Mesenchymal stem cell (in vitro differentiated cells and primary cell): Measurements from ENCODE around the gene CHCHD6.
A peak's percentile ranks its signal among the peaks of the same experiment; 100 is the strongest.

Experiments used
- DNase-seq: peaks from one replicate; pipeline ENCODE4 v3.0.0-alpha.2; 2013
- H2AFZ ChIP-seq: one replicate; pipeline ENCODE4 v1.6.1; 2013; ENCODE audit warnings: low read depth, mild to moderate bottlenecking, control low read depth, inconsistent platforms, low read length, moderate library complexity
- H2AK5ac ChIP-seq: 2 replicates; pipeline ENCODE4 v1.6.1; 2013; ENCODE audit warnings: low read length, moderate library complexity, mild to moderate bottlenecking, inconsistent platforms; ENCODE audit not compliant: severe bottlenecking
- H2BK120ac ChIP-seq: one replicate; pipeline ENCODE4 v1.6.1; 2013; ENCODE audit warnings: low read depth, mild to moderate bottlenecking, inconsistent platforms, low read length, moderate library complexity
- H2BK12ac ChIP-seq, 2 experiments: one replicate each; pipeline ENCODE4 v1.6.1; 2013; ENCODE audit warnings: inconsistent platforms in 2 of 2, low read length in 2 of 2, mild to moderate bottlenecking in 2 of 2, moderate library complexity in 2 of 2, control low read depth in 1 of 2
- H2BK15ac ChIP-seq: one replicate; pipeline ENCODE4 v1.6.1; 2013; ENCODE audit warnings: mild to moderate bottlenecking, low read depth, inconsistent platforms; ENCODE audit not compliant: poor library complexity, severe bottlenecking
- H2BK5ac ChIP-seq: 2 replicates; pipeline ENCODE4 v1.6.1; 2013; ENCODE audit warnings: low read depth, mild to moderate bottlenecking, low read length, control low read depth, inconsistent platforms; ENCODE audit not compliant: poor library complexity, severe bottlenecking
- H3K14ac ChIP-seq, 2 experiments: one replicate each; pipeline ENCODE4 v1.6.1; 2013; ENCODE audit warnings: inconsistent platforms in 2 of 2, low read length in 2 of 2, control low read depth in 1 of 2, mild to moderate bottlenecking in 1 of 2, moderate library complexity in 1 of 2
- H3K18ac ChIP-seq, 2 experiments: one replicate each; pipeline ENCODE4 v1.6.1; 2013; ENCODE audit warnings: inconsistent platforms in 2 of 2, low read length in 2 of 2, control low read depth in 1 of 2, low read depth in 1 of 2, mild to moderate bottlenecking in 1 of 2
- H3K23ac ChIP-seq, 2 experiments: one replicate each; pipeline ENCODE4 v1.6.1; 2013; ENCODE audit warnings: inconsistent platforms in 2 of 2, low read length in 2 of 2, mild to moderate bottlenecking in 2 of 2, moderate library complexity in 2 of 2, control low read depth in 1 of 2
- H3K27ac ChIP-seq: 2 replicates; pipeline ENCODE4 v1.5.1; 2013; ENCODE audit warnings: mild to moderate bottlenecking, moderate library complexity, low read length, control low read depth, inconsistent platforms; ENCODE audit not compliant: poor library complexity, severe bottlenecking
- H3K27me3 ChIP-seq, 2 experiments: 2 replicates each; pipeline versions ENCODE4 v1.6.1 to v1.7.0; 2013; ENCODE audit warnings: low read length in 2 of 2, mild to moderate bottlenecking in 2 of 2, moderate library complexity in 2 of 2, control low read depth in 1 of 2, inconsistent platforms in 1 of 2; ENCODE audit not compliant: control insufficient read depth in 1 of 2, insufficient read depth in 1 of 2
- H3K36me3 ChIP-seq, 2 experiments: 2 replicates each; pipeline versions ENCODE4 v1.6.1 to v1.7.0; 2013; ENCODE audit warnings: low read length in 2 of 2, control low read depth in 1 of 2, inconsistent platforms in 1 of 2, low read depth in 1 of 2, mild to moderate bottlenecking in 1 of 2; ENCODE audit not compliant: insufficient read depth in 2 of 2, control insufficient read depth in 1 of 2
- H3K4ac ChIP-seq, 2 experiments: one replicate each; pipeline ENCODE4 v1.6.1; 2013; ENCODE audit warnings: inconsistent platforms in 2 of 2, low read length in 2 of 2, mild to moderate bottlenecking in 2 of 2, moderate library complexity in 2 of 2, control low read depth in 1 of 2, low read depth in 1 of 2
- H3K4me1 ChIP-seq: 2 replicates; pipeline ENCODE4 v1.6.1; 2013; ENCODE audit warnings: low read depth, low read length, control low read depth; ENCODE audit not compliant: control insufficient read depth, insufficient read depth
- H3K4me2 ChIP-seq: 2 replicates; pipeline ENCODE4 v1.6.1; 2013; ENCODE audit warnings: low read length, mild to moderate bottlenecking, inconsistent platforms; ENCODE audit not compliant: poor library complexity, severe bottlenecking
- H3K4me3 ChIP-seq, 2 experiments: 2 replicates each; pipeline versions ENCODE4 v1.5.1 to v1.7.0; 2013; ENCODE audit warnings: low read length in 2 of 2, mild to moderate bottlenecking in 2 of 2, control low read depth in 1 of 2, low read depth in 1 of 2; ENCODE audit not compliant: insufficient read depth in 1 of 2
- H3K79me1 ChIP-seq: replicated peaks from 2 replicates; pipeline ENCODE4 v1.6.1; 2013; ENCODE audit warnings: mild to moderate bottlenecking, control low read depth, low read length, inconsistent platforms; ENCODE audit not compliant: poor library complexity, severe bottlenecking
- H3K9ac ChIP-seq: 2 replicates; pipeline ENCODE4 v1.7.0; 2013; ENCODE audit warnings: mild to moderate bottlenecking, low read length, moderate library complexity
- H3K9me3 ChIP-seq: 2 replicates; pipeline ENCODE4 v1.7.0; 2013; ENCODE audit warnings: mild to moderate bottlenecking, low read length; ENCODE audit not compliant: control insufficient read depth
- H4K8ac ChIP-seq: one replicate; pipeline ENCODE4 v1.6.1; 2013; ENCODE audit warnings: inconsistent platforms, mild to moderate bottlenecking, low read length, moderate library complexity
- H4K91ac ChIP-seq: one replicate; pipeline ENCODE4 v1.6.1; 2013; ENCODE audit warnings: mild to moderate bottlenecking, low read length, inconsistent platforms
- WGBS: methylation state at CpG from one replicate; pipeline ENCODE4 v1.1.7; 2013; ENCODE audit warnings: mixed read lengths; 5-methylcytosine and 5-hydroxymethylcytosine counted together

CHCHD6 gene

GRCh38 chr3:126835472-126836219 lies 131.6 kb downstream of the CHCHD6 start:
- H3K9ac ChIP-seq = peak overlapping the region; percentile 71

GRCh38 chr3:126836220-126836860 lies 132.3 kb downstream of the CHCHD6 start:
- peak overlapping the region; percentile 26 for H2AK5ac ChIP-seq
- H2BK5ac ChIP-seq = no peak overlapping the region
- no peak overlapping the region for H3K18ac ChIP-seq
- no peak overlapping the region for H2BK15ac ChIP-seq
- H2BK12ac ChIP-seq = no peak overlapping the region
- H3K14ac ChIP-seq = peak overlapping the region in 1 of 2 experiments; percentile 8
- H3K23ac ChIP-seq = no peak overlapping the region
- H3K4me3 ChIP-seq = no peak overlapping the region
- H2AFZ ChIP-seq = no peak overlapping the region
- no peak overlapping the region for H3K27ac ChIP-seq
- H3K9me3 ChIP-seq = no peaks in the 10 kb centered on the region
- WGBS = 93% methylated on average over 10 of the region's 10 CpGs
- H2BK120ac ChIP-seq = no peak overlapping the region
- H3K4ac ChIP-seq = no peak overlapping the region
- peaks cover 12% of the 10 kb centered on the region for H3K4me1 ChIP-seq
- H3K79me1 ChIP-seq = peaks cover 3% of the 10 kb centered on the region
- no peak overlapping the region for H4K91ac ChIP-seq
- peak overlapping the region; percentile 71 for H3K9ac ChIP-seq
- H3K4me2 ChIP-seq = no peak overlapping the region
- H4K8ac ChIP-seq = peak overlapping the region; percentile 12
- DNase-seq = no peak
- no peaks in the 10 kb centered on the region for H3K27me3 ChIP-seq
- H3K36me3 ChIP-seq = peaks cover 0 to 4% of the 10 kb centered on the region in 2 experiments

More at GRCh38 chr3:126835472-126836219, 131.6 kb downstream of the CHCHD6 start:
- H3K14ac ChIP-seq = no peak overlapping the region
- no peak overlapping the region for H2AK5ac ChIP-seq
- H3K4ac ChIP-seq = no peak overlapping the region
- H3K18ac ChIP-seq = no peak overlapping the region
- no peak overlapping the region for H3K4me3 ChIP-seq
- H3K27me3 ChIP-seq = no peaks in the 10 kb centered on the region
- no peak overlapping the region for H2BK15ac ChIP-seq
- no peak overlapping the region for H4K8ac ChIP-seq
- no peak overlapping the region for H3K4me2 ChIP-seq
- peak overlapping the region; percentile 19 for H3K27ac ChIP-seq
- no peak overlapping the region for H2BK12ac ChIP-seq
- no peak overlapping the region for H2AFZ ChIP-seq
- no peaks in the 10 kb centered on the region for H3K9me3 ChIP-seq
- H3K23ac ChIP-seq = no peak overlapping the region
- H3K36me3 ChIP-seq = peaks cover 0 to 4% of the 10 kb centered on the region in 2 experiments
- peaks cover 3% of the 10 kb centered on the region for H3K79me1 ChIP-seq
- H3K4me1 ChIP-seq = peaks cover 12% of the 10 kb centered on the region
- H4K91ac ChIP-seq = no peak overlapping the region
- peak; percentile 59 for DNase-seq
- WGBS = 69% methylated on average over 7 of the region's 9 CpGs
- no peak overlapping the region for H2BK5ac ChIP-seq
- H2BK120ac ChIP-seq = no peak overlapping the region

GRCh38 chr3:126837773-126838172 lies 133.7 kb downstream of the CHCHD6 start:
- no peak overlapping the region for H3K18ac ChIP-seq
- peaks cover 12% of the 10 kb centered on the region for H3K4me1 ChIP-seq
- H2AK5ac ChIP-seq = no peak overlapping the region
- H3K27ac ChIP-seq = no peak overlapping the region
- WGBS = 84% methylated on average over 4 of the region's 4 CpGs
- H2BK120ac ChIP-seq = no peak overlapping the region
- H4K8ac ChIP-seq = no peak overlapping the region
- H3K9ac ChIP-seq = no peak overlapping the region
- H2BK12ac ChIP-seq = no peak overlapping the region
- no peak overlapping the region for H3K23ac ChIP-seq
- no peak overlapping the region for H2AFZ ChIP-seq
- H3K4me2 ChIP-seq = no peak overlapping the region
- no peak overlapping the region for H4K91ac ChIP-seq
- no peak overlapping the region for H2BK15ac ChIP-seq
- no peak overlapping the region for H3K4ac ChIP-seq
- peak overlapping the region in 1 of 2 experiments; percentile 1 for H3K14ac ChIP-seq
- H3K9me3 ChIP-seq = no peaks in the 10 kb centered on the region
- H3K79me1 ChIP-seq = peaks cover 1% of the 10 kb centered on the region
- H3K4me3 ChIP-seq = no peak overlapping the region
- peaks cover 0 to 4% of the 10 kb centered on the region in 2 experiments for H3K36me3 ChIP-seq
- no peaks in the 10 kb centered on the region for H3K27me3 ChIP-seq
- no peak for DNase-seq
- no peak overlapping the region for H2BK5ac ChIP-seq

- peaks cover 6% of the 10 kb centered on the region for H3K79me1 ChIP-seq
- no peaks in the 10 kb centered on the region for H3K27me3 ChIP-seq
- 71% methylated on average over 1 of the region's 2 CpGs for WGBS
- H3K4me3 ChIP-seq = no peak overlapping the region
- H2BK120ac ChIP-seq = no peak overlapping the region
- H2BK15ac ChIP-seq = no peak overlapping the region
- peaks cover 19% of the 10 kb centered on the region for H3K4me1 ChIP-seq
- H4K8ac ChIP-seq = no peak overlapping the region
- no peak overlapping the region for H3K18ac ChIP-seq
- no peak overlapping the region for H3K4ac ChIP-seq
- H3K4me2 ChIP-seq = no peak overlapping the region
- H3K9me3 ChIP-seq = no peaks in the 10 kb centered on the region
- H3K14ac ChIP-seq = no peak overlapping the region
- no peak overlapping the region for H4K91ac ChIP-seq
- H2BK12ac ChIP-seq = no peak overlapping the region
- DNase-seq = no peak
- no peak overlapping the region for H2AK5ac ChIP-seq
- H3K9ac ChIP-seq = no peak overlapping the region
- H3K36me3 ChIP-seq = no peaks in the 10 kb centered on the region
- no peak overlapping the region for H3K27ac ChIP-seq
- no peak overlapping the region for H2BK5ac ChIP-seq
- no peak overlapping the region for H3K23ac ChIP-seq
- H2AFZ ChIP-seq = no peak overlapping the region
Observed at GRCh38 chr3:126845920-126846715, 142.1 kb downstream of the CHCHD6 start.
